ENCODE data around the gene EFS.

Gene EFS

DNA sequence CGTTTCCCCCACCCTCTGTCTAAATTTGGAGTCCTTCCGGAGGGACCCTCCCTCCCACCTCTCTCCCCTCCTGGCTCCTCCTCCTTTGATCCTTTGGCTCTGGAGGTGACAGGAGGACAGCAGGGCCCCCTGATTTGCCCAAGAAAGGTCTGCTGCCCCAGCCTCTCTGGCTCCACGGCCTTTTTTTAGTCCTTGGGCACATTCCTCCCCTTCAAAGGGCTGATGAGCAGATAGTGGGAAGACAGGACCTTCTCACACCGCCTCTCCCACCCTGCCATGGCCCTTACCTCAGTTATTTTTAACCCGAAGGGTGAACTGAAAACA is 43.3 kb upstream of the EFS start (continued):
- TF ChIP-seq ZNF121 (tag by site-specific recombination; IDR thresholded peaks at IDR 0.05), result no peak
- TF ChIP-seq, protein P1, sequence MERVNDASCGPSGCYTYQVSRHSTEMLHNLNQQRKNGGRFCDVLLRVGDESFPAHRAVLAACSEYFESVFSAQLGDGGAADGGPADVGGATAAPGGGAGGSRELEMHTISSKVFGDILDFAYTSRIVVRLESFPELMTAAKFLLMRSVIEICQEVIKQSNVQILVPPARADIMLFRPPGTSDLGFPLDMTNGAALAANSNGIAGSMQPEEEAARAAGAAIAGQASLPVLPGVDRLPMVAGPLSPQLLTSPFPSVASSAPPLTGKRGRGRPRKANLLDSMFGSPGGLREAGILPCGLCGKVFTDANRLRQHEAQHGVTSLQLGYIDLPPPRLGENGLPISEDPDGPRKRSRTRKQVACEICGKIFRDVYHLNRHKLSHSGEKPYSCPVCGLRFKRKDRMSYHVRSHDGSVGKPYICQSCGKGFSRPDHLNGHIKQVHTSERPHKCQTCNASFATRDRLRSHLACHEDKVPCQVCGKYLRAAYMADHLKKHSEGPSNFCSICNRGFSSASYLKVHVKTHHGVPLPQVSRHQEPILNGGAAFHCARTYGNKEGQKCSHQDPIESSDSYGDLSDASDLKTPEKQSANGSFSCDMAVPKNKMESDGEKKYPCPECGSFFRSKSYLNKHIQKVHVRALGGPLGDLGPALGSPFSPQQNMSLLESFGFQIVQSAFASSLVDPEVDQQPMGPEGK (tag by site-specific recombination; IDR thresholded peaks at IDR 0.05), result no peak

DNA sequence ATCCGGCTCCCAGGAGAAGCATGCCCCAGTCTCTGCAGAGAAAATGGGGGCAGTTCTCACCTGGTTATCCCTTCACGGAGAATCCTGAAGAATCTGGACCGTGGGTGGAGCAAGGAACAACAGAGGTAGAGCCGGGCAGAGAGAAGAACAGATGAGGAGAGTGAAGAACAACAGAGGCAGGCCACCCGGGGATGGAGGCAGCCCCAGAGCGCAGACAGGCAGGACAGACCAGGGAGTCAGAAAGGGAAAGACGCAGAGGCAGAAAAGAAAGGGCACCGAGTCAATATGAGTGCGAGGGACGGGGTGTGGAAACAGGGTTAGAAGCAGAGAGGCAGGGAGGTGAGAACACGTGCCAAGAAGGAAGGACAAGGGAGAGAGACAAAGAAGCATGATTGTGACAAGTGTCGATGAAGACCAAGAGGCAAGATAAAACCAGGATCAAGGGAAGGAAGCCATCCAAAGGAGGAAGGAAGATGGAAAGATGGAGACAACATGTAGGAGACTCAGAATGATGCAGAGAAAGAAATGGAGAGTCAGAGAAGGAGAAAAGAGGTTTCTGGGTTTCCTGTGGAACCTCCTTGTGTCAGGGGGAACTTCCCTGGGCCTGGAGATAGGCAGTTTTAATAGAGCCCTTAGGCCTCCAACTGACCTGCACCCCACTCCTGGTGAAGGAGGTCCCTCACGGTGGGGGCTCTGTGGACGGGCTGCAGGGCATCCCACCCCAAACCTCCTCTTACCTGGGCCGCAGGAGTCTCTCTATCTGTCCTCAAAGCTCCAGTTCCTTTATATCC is 42.7 kb upstream of the EFS start, which contains the start of gene MYH6:
MYH6 (minus strand) TSS at position 758 of the 791 bp plus-strand sequence. CDS start 1,050 bp downstream, outside the sequence.
- ChIA-PET POLR2A (no interaction called here), CTCF (no interaction called here)
- Histone ChIP-seq H3K4me3 (ENCODE audit: low read depth, low read length) (no peak within 1 kb of the TSS), H3K36me3 (ENCODE audit: control insufficient read depth in 2 of 2, insufficient read depth in 1 of 2, low read length in 2 of 2) (no peaks in the 10 kb centered on the region), H3K27ac (ENCODE audit: extremely low read depth, low read depth, low read length) (no peak within 1 kb of the TSS), H3K4me1 (ENCODE audit: control insufficient read depth, insufficient read depth, low read length) (no peaks in the 10 kb centered on the region), H3K9me3 (ENCODE audit: control insufficient read depth, insufficient read depth, low read depth, low read length) (no peaks in the 10 kb centered on the region)
- TF ChIP-seq, protein P2, sequence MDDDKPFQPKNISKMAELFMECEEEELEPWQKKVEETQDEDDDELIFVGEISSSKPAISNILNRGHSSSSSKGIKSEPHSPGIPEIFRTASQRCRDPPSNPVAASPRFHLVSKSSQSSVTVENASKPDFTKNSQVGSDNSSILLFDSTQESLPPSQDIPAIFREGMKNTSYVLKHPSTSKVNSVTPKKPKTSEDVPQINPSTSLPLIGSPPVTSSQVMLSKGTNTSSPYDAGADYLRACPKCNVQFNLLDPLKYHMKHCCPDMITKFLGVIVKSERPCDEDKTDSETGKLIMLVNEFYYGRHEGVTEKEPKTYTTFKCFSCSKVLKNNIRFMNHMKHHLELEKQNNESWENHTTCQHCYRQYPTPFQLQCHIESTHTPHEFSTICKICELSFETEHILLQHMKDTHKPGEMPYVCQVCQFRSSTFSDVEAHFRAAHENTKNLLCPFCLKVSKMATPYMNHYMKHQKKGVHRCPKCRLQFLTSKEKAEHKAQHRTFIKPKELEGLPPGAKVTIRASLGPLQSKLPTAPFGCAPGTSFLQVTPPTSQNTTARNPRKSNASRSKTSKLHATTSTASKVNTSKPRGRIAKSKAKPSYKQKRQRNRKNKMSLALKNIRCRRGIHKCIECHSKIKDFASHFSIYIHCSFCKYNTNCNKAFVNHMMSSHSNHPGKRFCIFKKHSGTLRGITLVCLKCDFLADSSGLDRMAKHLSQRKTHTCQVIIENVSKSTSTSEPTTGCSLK (tag by site-specific recombination; IDR thresholded peaks at IDR 0.05), result no peak
- TF ChIP-seq, protein P3, sequence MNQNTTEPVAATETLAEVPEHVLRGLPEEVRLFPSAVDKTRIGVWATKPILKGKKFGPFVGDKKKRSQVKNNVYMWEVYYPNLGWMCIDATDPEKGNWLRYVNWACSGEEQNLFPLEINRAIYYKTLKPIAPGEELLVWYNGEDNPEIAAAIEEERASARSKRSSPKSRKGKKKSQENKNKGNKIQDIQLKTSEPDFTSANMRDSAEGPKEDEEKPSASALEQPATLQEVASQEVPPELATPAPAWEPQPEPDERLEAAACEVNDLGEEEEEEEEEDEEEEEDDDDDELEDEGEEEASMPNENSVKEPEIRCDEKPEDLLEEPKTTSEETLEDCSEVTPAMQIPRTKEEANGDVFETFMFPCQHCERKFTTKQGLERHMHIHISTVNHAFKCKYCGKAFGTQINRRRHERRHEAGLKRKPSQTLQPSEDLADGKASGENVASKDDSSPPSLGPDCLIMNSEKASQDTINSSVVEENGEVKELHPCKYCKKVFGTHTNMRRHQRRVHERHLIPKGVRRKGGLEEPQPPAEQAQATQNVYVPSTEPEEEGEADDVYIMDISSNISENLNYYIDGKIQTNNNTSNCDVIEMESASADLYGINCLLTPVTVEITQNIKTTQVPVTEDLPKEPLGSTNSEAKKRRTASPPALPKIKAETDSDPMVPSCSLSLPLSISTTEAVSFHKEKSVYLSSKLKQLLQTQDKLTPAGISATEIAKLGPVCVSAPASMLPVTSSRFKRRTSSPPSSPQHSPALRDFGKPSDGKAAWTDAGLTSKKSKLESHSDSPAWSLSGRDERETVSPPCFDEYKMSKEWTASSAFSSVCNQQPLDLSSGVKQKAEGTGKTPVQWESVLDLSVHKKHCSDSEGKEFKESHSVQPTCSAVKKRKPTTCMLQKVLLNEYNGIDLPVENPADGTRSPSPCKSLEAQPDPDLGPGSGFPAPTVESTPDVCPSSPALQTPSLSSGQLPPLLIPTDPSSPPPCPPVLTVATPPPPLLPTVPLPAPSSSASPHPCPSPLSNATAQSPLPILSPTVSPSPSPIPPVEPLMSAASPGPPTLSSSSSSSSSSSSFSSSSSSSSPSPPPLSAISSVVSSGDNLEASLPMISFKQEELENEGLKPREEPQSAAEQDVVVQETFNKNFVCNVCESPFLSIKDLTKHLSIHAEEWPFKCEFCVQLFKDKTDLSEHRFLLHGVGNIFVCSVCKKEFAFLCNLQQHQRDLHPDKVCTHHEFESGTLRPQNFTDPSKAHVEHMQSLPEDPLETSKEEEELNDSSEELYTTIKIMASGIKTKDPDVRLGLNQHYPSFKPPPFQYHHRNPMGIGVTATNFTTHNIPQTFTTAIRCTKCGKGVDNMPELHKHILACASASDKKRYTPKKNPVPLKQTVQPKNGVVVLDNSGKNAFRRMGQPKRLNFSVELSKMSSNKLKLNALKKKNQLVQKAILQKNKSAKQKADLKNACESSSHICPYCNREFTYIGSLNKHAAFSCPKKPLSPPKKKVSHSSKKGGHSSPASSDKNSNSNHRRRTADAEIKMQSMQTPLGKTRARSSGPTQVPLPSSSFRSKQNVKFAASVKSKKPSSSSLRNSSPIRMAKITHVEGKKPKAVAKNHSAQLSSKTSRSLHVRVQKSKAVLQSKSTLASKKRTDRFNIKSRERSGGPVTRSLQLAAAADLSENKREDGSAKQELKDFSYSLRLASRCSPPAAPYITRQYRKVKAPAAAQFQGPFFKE (tag by site-specific recombination; IDR thresholded peaks at IDR 0.05; ENCODE audit: borderline replicate concordance), result no peak
- peak; percentile 55; the same call in 1 of the 2 replicates for TF ChIP-seq ZBTB17 (tag by site-specific recombination; IDR thresholded peaks at IDR 0.05)
- no peak for TF ChIP-seq ZNF324 (tag by site-specific recombination; IDR thresholded peaks at IDR 0.05)

DNA sequence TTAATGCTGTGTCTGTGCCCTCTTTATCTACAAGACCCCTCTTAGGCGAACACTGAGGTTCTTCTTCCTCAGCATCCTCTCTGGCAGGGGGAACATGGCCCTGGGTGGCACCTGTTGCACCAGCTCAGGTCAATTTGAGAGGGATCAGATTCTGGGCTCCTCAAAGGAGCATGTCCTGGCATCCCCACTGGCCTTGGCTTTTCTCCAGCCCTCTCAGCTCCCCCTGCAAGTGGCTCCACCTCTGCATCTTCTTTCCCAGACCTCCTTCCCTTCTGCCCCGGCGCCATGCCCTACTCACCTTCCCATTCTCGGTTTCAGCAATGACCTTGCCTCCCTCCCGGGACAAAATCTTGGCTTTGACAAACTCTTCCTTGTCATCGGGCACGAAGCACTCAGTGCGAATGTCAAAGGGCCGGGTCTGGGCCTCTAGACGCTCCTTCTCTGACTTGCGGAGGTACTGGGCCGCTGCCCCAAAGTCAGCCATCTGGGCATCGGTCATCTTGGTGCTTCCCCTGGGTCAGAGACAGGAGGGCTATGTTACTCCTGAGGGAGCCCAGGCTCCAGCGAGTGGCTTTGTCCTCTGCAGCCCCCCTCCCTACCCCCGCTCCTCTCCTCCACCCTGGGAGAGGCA is 41.9 kb upstream of the EFS start:
- ChIA-PET POLR2A (no interaction called here), CTCF (no interaction called here)
- Histone ChIP-seq H3K4me1 (ENCODE audit: control insufficient read depth, insufficient read depth, low read length) (no peaks in the 10 kb centered on the region), H3K4me3 (ENCODE audit: low read depth, low read length) (no peak overlapping the region), H3K27ac (ENCODE audit: extremely low read depth, low read depth, low read length) (no peak overlapping the region), H3K36me3 (ENCODE audit: control insufficient read depth in 2 of 2, insufficient read depth in 1 of 2, low read length in 2 of 2) (no peaks in the 10 kb centered on the region), H3K9me3 (ENCODE audit: control insufficient read depth, insufficient read depth, low read depth, low read length) (no peaks in the 10 kb centered on the region)
- no peak for TF ChIP-seq ZBTB21 (tag by site-specific recombination; IDR thresholded peaks at IDR 0.05)
- no peak for TF ChIP-seq ZNF324 (tag by site-specific recombination; IDR thresholded peaks at IDR 0.05)
- peak; percentile 91 for TF ChIP-seq SCRT2 (tag by site-specific recombination; IDR thresholded peaks at IDR 0.05)
- peak; percentile 63; the same call in 1 of the 2 replicates for TF ChIP-seq SCRT1 (tag by site-specific recombination; IDR thresholded peaks at IDR 0.05; ENCODE audit: borderline replicate concordance)
- no peak for TF ChIP-seq ZNF248 (tag by site-specific recombination; IDR thresholded peaks at IDR 0.05)
- TF ChIP-seq ZNF423 (tag by site-specific recombination; IDR thresholded peaks at IDR 0.05), result no peak
- TF ChIP-seq HOXA7 (CRISPR knock-in tag; IDR thresholded peaks at IDR 0.05; ENCODE audit: borderline replicate concordance), result no peak
- no peak for TF ChIP-seq ZNF214 (tag by site-specific recombination; IDR thresholded peaks at IDR 0.05; ENCODE audit: borderline replicate concordance)
